ENCODE measurements around the gene TTC21A. TPM values are rescaled to one million over a fixed set of nuclear protein-coding genes. Genes with fewer than 3 reads are reported as not detected.

Gene TTC21A
- total and polyA plus RNA-seq, 2 experiments from 2014 or later: 3.7 to 6.5 TPM

- no peak overlapping the region for H2AFZ ChIP-seq
- no peak overlapping the region for H3K27ac ChIP-seq
- no peaks in the 10 kb centered on the region for H3K36me3 ChIP-seq (replicated peaks; ENCODE audit: insufficient read depth, low read depth)
- H3K4me1 ChIP-seq (ENCODE audit: insufficient read depth): no peaks in the 10 kb centered on the region
- 72% methylated on average over 3 of the region's 3 CpGs for WGBS (ENCODE audit: low lambda C conversion rate, missing lambda C conversion rate)
- H3K4me3 ChIP-seq: no peak overlapping the region
- H3K27me3 ChIP-seq: no peaks in the 10 kb centered on the region
- H3K4me2 ChIP-seq: no peak overlapping the region
- peaks cover 26% of the 10 kb centered on the region for H3K79me2 ChIP-seq
- no peak for DNase-seq (ENCODE audit: low spot score)
- no peaks in the 10 kb centered on the region for H3K9me2 ChIP-seq (replicated peaks; ENCODE audit: insufficient read depth)
- H4K20me1 ChIP-seq (ENCODE audit: insufficient read depth, poor library complexity, severe bottlenecking): no peaks in the 10 kb centered on the region
- no peaks in the 10 kb centered on the region for H3K9me3 ChIP-seq (ENCODE audit: low read depth)
- TF ChIP-seq CTCF (IDR thresholded peaks at IDR 0.05; ENCODE audit: poor library complexity): no peak
- no peak for TF ChIP-seq EZH2 (IDR thresholded peaks at IDR 0.05; ENCODE audit: borderline replicate concordance)
- no peak for TF ChIP-seq EZH2phosphoT487 (IDR thresholded peaks at IDR 0.05; ENCODE audit: low read depth, severe bottlenecking, unreplicated experiment)
Observed at GRCh38 chr3:39068556-39068955, 38.9 kb upstream of the TTC21A start.

GRCh38 chr3:39075910-39076309 lies 31.6 kb upstream of the TTC21A start:
- no peaks in the 10 kb centered on the region for H3K27me3 ChIP-seq
- no peaks in the 10 kb centered on the region for H3K36me3 ChIP-seq (replicated peaks; ENCODE audit: insufficient read depth, low read depth)
- 98% methylated on average over 10 of the region's 10 CpGs for WGBS (ENCODE audit: low lambda C conversion rate, missing lambda C conversion rate)
- H3K9me2 ChIP-seq (replicated peaks; ENCODE audit: insufficient read depth): no peaks in the 10 kb centered on the region
- H4K20me1 ChIP-seq (ENCODE audit: insufficient read depth, poor library complexity, severe bottlenecking): no peaks in the 10 kb centered on the region
- TF ChIP-seq EZH2phosphoT487 (IDR thresholded peaks at IDR 0.05; ENCODE audit: low read depth, severe bottlenecking, unreplicated experiment): no peak
- no peak for TF ChIP-seq CTCF (IDR thresholded peaks at IDR 0.05; ENCODE audit: poor library complexity)
- no peak for TF ChIP-seq EZH2 (IDR thresholded peaks at IDR 0.05; ENCODE audit: borderline replicate concordance)
- H3K4me2 ChIP-seq: no peak overlapping the region
- no peaks in the 10 kb centered on the region for H3K4me1 ChIP-seq (ENCODE audit: insufficient read depth)
- H2AFZ ChIP-seq: no peak overlapping the region
- H3K27ac ChIP-seq: no peak overlapping the region
- no peak overlapping the region for H3K4me3 ChIP-seq
- no peaks in the 10 kb centered on the region for H3K79me2 ChIP-seq
- H3K9me3 ChIP-seq (ENCODE audit: low read depth): no peaks in the 10 kb centered on the region
- no peak for DNase-seq (ENCODE audit: low spot score)

GRCh38 chr3:39079530-39079929 lies 27.9 kb upstream of the TTC21A start:
- Histone ChIP-seq H3K27ac (no peak overlapping the region), H3K9me2 (replicated peaks; ENCODE audit: insufficient read depth) (no peaks in the 10 kb centered on the region), H3K9me3 (ENCODE audit: low read depth) (no peaks in the 10 kb centered on the region), H3K4me3 (no peak overlapping the region), H3K27me3 (no peaks in the 10 kb centered on the region), H3K79me2 (no peaks in the 10 kb centered on the region), H4K20me1 (ENCODE audit: insufficient read depth, poor library complexity, severe bottlenecking) (no peaks in the 10 kb centered on the region), H3K4me1 (ENCODE audit: insufficient read depth) (no peaks in the 10 kb centered on the region), H3K36me3 (replicated peaks; ENCODE audit: insufficient read depth, low read depth) (no peaks in the 10 kb centered on the region), H3K4me2 (no peak overlapping the region), H2AFZ (no peak overlapping the region)
- DNase-seq (ENCODE audit: low spot score): no peak
- no peak for TF ChIP-seq EZH2phosphoT487 (IDR thresholded peaks at IDR 0.05; ENCODE audit: low read depth, severe bottlenecking, unreplicated experiment)
- TF ChIP-seq EZH2 (IDR thresholded peaks at IDR 0.05; ENCODE audit: borderline replicate concordance): no peak
- no peak for TF ChIP-seq CTCF (IDR thresholded peaks at IDR 0.05; ENCODE audit: poor library complexity)

- Histone ChIP-seq H3K27me3 (no peaks in the 10 kb centered on the region), H3K4me3 (no peak overlapping the region), H3K9me2 (replicated peaks; ENCODE audit: insufficient read depth) (no peaks in the 10 kb centered on the region), H3K36me3 (replicated peaks; ENCODE audit: insufficient read depth, low read depth) (no peaks in the 10 kb centered on the region), H3K27ac (no peak overlapping the region), H3K4me1 (ENCODE audit: insufficient read depth) (no peaks in the 10 kb centered on the region), H3K4me2 (no peak overlapping the region), H4K20me1 (ENCODE audit: insufficient read depth, poor library complexity, severe bottlenecking) (no peaks in the 10 kb centered on the region), H3K9me3 (ENCODE audit: low read depth) (no peaks in the 10 kb centered on the region), H3K79me2 (no peaks in the 10 kb centered on the region), H2AFZ (no peak overlapping the region)
- no peak for DNase-seq (ENCODE audit: low spot score)
- no peak for TF ChIP-seq EZH2phosphoT487 (IDR thresholded peaks at IDR 0.05; ENCODE audit: low read depth, severe bottlenecking, unreplicated experiment)
- TF ChIP-seq EZH2 (IDR thresholded peaks at IDR 0.05; ENCODE audit: borderline replicate concordance): no peak
- TF ChIP-seq CTCF (IDR thresholded peaks at IDR 0.05; ENCODE audit: poor library complexity): no peak
Observed at GRCh38 chr3:39080026-39080425, 27.5 kb upstream of the TTC21A start.

All from hepatocyte (in vitro differentiated cells).